ENCODE results near the gene VAV2.
"Not testable (repeated sequence)": the region's sequence is repeated elsewhere in the genome, so short reads cannot be mapped to it uniquely, and the experiment has no call there.

Gene VAV2

GRCh38 chr9:133775951-133776905 is 215.9 kb downstream of the VAV2 start:
- no peak for DNase-seq

GRCh38 chr9:133775291-133775690 is 216.8 kb downstream of the VAV2 start:
- no peak for DNase-seq

DNA sequence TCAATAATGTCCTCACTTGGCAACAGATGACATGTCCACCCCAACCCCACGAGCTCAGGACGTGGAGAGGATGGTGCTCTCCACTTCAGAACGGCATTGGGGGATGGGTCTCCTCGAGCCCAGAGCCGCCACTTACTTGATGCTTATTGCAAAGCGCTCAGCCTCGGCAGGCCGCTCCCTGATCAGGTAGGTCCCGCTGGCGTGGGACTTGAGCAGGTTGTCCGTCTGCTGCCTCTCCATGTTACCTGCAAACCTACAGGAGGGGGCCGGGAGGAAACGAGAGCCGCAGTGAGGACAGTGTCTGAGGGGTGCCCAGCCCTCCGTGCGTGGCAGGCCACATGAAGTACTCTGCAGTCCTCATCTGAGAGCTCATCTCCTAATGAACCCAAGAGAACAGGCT is 217.3 kb downstream of the VAV2 start:
- DNase-seq: no peak

DNA sequence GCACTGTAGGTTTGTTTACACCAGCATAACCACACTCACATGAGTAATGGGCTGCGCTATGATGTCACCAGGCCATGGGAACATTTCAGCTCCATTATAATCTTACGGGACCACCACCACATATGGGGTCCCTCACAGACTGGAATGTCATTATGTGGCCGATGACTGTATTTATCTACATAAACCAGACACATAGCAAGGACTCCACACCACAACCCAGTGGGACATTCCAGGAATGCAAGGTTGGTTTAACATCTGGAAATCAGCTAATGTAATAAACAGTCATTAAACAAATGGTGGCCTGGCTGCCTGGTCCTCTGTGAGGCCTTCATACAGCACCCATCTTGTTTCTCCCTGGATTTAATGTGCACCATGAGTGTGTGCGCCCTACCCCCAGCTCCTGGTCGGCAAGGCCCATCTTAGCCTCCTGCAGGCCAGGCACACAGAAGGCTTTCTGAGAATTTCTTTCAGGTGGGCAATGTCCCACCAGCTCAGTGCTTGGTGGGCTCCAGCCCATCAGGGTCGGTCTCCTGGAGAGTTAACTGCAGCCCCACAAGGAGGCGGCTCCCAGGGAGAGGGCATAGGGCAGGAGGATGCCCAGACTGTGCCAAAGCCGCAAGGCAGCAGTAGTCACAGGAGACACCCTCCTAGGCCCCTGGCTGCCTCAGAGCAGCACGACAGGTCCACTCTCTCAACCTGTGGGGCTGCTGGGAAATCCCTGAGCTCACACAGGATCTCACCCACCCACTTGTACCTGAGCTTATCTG is 218.1 kb downstream of the VAV2 start:
- no peak for DNase-seq

- no peak for DNase-seq
Measured at GRCh38 chr9:133772581-133772980, 219.5 kb downstream of the VAV2 start.

- DNase-seq: no peak
Measured at GRCh38 chr9:133771486-133772482, 220.3 kb downstream of the VAV2 start.

DNA sequence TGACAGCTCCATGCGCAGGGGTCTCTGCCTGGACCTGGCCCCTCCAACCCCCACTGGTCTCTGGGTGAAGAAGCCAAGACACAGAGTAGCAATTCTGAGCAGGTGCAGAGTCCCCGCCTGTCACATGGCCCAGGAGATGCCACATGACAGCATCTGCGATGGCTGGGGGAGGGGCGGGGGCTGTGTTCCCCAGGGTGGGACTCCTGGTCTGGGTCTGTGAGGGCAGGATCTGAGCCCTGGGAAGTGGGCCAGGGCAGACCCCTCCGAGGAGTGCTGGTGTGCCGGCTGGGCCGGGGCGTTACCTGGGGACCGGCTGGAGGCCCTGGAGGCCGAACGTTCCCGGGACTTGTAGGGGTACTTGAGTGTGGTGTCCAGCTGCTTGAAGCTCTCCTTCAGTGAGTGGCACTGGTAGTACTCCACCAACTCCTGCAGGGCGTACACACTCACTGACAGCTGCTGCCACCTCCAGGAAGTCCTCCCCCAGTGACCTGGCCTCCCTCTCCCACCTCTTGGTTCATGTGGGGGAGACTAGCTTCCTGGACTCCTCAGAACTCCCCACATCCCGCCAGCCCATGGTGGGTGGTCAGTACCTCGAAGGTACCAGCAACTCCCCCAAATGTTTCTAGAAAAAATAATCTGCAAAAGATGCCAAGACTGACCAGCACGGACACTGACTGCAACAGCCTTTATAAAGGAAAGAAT is 221.9 kb downstream of the VAV2 start:
- no peak for DNase-seq

DNA sequence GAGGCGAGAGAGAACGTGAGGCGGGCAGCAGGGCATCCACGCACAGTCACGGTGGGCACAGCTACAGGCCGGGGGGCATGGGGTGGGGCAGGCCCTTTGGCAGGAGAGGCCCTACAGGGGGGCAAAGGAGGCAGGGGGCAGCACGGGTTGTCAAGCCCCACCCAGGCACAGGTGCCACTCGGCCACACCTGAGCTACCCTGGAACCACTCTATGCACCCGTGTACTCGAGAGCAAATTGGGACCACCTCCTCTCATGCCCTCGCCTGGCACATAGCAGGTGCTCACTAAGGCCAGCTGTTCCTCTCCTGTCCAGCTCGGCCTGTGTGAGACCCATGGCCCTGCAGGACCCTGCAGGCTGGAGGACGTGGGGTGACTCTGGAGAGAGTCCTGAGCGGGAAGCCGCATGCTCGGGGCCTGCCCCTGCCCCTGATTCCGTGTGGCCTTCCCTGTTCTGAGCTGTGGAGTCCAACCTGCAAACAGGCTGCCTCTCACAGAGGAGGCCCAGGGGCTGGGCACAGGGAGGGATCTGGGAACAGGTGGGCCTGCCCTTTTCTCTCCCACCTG is 222.5 kb downstream of the VAV2 start:
- no peak for DNase-seq

DNA sequence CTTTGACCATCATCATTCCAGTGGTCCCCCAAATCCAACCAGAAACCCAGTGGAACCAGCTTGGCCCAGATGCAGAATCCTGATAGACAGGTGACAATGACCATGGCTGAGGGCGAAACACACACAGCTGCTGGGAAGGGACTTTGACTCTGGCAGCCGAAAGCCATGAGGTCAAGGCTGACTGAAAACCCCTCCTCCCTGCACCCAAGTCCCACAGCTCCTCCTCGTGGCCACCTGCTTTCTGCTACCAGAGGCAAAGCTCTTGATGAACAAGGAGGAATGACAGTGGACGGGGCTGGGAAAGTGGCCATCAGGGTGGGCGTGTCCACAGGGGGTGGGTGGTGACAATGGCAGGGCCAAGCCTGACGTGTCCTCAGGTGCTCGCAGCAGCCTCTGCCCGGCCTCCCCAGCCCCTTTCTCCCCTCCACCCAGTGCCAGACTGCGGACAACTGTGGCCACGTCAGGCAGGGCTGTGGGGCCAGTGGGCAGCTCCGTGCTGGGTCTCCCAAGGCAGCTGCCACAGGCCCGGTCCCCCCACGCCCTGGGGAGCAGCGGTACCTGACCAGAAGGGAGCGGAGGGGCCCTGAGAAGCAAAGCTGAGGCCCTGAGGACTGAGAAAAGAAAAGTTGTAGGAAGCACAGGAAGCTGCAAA is 223.1 kb downstream of the VAV2 start:
- no peak for DNase-seq

DNA sequence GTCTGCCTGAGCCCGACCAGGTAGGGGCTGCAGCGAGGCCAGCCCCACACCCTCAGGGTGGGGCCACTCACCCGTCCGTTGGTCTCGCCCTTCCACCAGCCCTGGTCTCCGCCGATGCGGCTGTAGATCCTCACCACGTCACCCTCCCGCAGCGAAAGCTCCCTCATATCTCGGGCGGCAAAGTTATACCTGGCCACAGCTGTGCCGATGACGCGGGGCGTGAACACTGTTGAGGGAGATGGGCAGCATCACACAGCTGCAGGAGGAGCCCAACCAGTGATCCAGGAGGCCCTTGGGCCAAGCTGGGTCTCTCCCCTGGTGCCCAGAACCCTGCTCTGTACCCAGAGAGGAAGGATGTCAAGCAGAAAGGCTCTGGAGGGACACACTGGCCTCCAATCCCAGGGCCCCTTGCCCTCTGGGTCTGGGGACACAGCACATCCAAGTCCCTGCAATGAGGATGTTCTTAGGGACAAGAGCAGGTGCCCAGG is 223.7 kb downstream of the VAV2 start:
- DNase-seq: no peak

DNA sequence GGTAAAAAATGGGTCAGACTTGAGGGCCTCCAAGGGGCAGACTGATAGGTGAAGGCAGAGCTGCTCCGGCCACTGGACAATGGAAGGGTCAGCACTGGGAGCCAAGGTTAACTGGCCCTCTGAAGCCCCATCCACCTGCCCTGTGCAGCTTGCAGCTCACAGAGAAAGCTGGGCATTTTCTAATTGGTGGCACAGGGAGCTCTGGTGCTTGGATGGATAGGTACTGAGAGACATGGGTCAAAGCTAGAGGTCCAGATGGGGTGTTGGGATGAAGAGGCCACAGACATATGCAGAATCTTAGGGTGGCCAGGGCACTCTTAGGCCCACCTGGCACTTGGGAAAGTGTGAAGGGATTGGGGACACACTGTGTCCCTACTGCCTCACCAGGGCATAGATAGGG is 224.5 kb downstream of the VAV2 start:
- DNase-seq: no peak

GRCh38 chr9:133767008-133767407 is 225.1 kb downstream of the VAV2 start:
- no peak for DNase-seq

- DNase-seq: not testable (repeated sequence)
Measured at GRCh38 chr9:133766234-133766633, 225.9 kb downstream of the VAV2 start.

DNA sequence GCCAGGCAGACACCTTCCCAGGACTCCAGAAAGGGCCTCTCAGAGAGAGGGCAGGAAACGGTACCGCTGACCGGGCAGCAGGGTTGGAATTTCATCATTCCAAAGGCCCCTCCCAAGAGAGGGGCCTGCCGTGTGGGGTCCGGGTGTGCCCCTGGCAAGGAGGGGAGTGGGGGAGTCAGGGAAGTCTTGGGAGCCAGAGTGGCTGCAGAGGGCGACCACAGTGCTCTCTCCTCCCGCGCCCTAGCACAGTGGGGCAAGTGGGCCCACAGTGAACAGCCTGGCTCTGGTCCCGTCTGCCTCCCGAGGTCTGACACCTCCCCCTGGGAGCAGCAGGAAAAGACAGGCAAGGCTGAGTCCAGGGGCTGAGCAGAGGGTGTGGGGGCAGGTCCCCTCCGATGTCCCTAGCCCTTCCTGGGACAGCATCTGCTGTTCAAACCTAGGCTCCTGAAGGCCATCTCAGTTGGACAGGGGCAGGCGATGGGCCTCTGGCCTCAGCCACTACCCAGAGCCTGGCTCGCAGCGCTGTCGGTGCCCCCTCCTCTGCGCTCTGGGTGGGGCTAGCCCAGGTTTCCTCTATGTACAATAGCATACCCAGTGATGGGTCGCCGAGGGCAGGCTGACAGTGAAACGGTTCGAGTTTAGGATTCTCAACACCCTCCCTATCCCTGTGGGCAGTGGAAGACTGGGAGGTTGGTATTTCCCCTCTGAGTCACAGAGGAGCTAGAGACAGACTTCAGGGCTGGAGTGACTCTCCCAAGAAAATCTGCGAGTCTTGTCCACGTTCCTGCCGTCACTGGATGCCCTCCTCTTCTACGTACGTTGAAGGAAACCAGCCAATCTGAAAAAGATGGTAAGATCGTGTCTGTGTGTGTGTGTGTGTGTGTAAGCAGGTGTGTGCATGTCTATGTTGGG is 228.6 kb downstream of the VAV2 start:
- no peak for DNase-seq

- DNase-seq: no peak
Measured at GRCh38 chr9:133762488-133763271, 229.4 kb downstream of the VAV2 start.

DNA sequence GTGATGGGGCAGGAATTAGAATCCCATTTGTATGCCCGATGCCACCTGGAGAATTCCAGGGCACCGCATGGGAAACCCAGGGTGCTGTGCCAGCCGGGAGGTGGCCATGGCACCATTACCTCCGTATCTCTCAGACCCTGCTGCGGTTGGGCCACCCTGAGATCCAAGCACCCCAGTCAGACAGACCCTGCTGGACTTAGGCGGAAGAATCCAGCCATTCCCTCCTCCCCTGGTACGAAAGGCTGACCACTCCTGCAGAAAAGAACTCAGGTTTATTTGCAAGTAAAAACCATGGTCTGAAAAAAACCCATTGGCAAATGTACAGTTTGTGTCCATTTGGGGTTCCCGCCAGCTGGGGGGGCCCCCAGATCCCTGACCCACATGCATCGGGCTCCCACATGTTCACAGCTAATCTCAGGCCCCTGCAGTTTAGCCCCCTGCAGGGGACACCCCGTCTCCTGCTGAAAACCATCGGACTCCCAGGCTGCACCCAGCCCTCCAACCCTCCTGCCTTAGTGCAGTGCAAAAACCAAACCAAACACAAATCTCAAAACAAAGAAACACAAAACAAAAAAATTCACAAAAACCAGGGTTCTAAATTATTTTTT is 230.4 kb downstream of the VAV2 start:
- no peak for DNase-seq

DNA sequence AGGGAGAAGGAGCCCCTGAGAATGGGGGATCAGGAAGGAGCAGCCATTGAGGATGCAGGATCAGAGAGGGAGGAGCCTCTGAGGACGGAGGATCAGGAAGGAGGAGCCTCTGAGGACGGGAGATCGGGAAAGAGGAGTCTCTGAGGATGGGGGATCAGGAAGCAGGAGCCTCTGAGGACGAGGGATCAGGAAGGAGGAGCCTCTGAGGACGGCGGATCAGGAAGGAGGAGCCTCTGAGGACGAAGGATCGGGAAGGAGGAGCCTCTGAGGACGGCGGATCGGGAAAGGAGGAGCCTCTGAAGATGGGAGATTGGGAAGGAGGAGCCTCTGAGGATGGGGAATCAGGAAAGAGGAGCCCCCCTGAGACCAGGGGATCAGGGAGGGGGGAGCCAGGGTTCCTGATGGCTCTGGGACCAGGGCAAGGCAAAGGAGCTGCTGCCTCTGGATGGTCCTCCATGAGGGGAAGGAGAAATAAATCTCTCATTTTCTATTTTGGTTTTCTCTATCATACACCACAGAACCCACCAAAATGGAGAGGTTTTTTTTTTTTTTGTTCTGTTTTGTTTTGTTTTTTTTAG is 231.3 kb downstream of the VAV2 start:
- DNase-seq: no peak
